GM21737 (cell line): Measurements from ENCODE around the gene APBB3.
A peak's percentile ranks its signal among the peaks of the same experiment; 100 is the strongest.

Experiments used
- ATAC-seq: cut with Tn5 transposase; IDR thresholded peaks from one replicate; pipeline ENCODE4 v1.9.1; 2021; ENCODE audit warnings: mild to moderate bottlenecking, moderate library complexity; ENCODE audit not compliant: unreplicated experiment

APBB3 gene

DNA sequence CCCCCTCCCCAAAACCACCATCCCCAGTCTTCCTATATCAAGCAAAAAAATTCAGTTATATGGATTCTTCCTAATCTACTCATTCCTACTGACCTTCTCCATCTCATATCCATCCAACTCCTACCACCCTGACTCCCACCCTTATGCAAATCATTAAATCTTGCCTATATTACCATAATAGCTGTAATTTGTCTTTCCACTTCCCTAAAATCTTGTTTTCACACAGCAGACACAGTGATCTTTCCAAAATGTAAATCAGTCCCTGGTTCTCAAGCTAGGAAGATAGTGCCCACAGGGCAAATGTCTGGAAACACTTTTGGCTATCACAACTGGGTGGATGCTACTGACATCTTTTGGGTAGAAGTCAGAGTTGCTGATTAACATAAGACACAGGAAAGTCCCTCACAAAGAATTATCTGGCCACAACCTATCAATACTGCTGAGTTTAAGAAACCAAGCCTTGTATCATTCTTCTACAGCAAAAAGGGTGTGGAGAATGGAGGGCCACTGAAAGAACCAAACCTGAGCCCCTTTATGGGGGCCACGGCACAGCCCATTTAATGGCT is 8.6 kb downstream of the APBB3 start:
- ATAC-seq: no peak

GRCh38 chr5:140554454-140554853 is 9.9 kb downstream of the APBB3 start:
- ATAC-seq: no peak

- no peak for ATAC-seq
Observed at GRCh38 chr5:140553657-140554056, 10.7 kb downstream of the APBB3 start.

GRCh38 chr5:140551872-140552271 is 12.5 kb downstream of the APBB3 start:
- ATAC-seq: no peak

GRCh38 chr5:140550147-140551079 is 14.0 kb downstream of the APBB3 start:
- ATAC-seq: no peak

DNA sequence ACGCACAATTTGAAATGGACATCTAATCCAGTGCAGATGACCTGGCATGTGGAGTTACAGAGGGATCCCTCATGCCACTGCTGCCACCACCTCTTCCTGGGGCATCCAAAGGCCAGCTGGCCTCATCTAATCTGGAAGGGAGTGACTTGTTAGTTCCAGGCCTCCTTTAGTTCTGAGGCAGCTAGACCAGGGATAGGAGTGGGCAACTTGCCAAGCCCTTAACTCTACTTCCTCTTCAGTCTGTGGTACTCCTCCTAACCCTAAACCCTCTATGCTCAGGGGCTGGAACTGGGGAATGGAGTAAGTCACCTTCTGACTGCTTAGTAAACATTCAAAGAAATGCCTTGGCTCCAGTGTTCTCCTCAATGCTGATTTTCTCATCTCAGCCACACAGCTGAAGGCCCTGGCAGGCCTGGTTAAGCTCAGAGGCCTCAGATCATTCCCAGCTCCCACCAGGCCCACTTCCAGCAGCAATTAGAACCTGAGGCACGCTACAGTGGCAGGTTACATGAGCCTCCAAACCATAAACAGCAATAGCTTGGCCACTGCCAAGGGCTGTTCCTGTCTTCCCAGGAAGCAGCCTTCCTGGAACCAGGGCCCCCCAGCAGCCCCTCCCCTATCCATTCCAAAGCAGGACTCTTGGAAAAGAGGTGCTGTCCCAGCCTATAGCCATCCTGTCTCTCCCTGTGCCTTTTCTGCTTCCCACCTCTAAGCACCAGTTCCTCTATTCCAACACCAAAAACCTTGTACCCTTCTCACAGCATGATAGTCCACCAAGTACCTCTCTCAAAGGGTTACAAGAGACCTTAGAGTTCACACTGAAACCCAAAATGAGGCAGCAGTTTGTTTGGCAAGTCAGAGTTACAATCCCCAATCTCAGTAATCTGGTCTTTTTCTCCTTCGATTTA is 14.9 kb downstream of the APBB3 start:
- no peak for ATAC-seq

DNA sequence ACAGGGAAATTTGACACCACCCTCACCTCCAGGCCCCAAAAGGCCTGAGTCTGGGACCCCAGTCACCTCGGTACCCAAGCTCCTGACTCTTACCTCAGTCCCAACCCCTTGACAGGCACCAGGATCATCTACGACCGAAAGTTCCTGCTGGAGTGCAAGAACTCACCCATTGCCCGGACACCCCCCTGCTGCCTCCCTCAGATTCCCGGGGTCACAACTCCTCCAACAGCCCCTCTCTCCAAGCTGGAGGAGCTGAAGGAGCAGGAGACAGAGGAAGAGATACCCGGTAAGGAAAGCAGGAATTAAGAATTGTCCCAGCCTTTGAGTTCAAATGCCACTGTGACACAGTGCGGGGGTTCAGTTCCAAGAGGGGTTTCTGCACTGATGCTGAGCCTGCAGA is 15.6 kb downstream of the APBB3 start:
- no peak for ATAC-seq

GRCh38 chr5:140548300-140548688 is 16.1 kb downstream of the APBB3 start:
- no peak for ATAC-seq

- peak; percentile 98 for ATAC-seq
Observed at GRCh38 chr5:140547508-140548299, 16.7 kb downstream of the APBB3 start, which contains the start of gene EIF4EBP3. EIF4EBP3 (plus strand) TSS chr5:140547662; CDS start chr5:140547738, 76 bp downstream.

- no peak for ATAC-seq
Observed at GRCh38 chr5:140546851-140547507, 17.4 kb downstream of the APBB3 start.

DNA sequence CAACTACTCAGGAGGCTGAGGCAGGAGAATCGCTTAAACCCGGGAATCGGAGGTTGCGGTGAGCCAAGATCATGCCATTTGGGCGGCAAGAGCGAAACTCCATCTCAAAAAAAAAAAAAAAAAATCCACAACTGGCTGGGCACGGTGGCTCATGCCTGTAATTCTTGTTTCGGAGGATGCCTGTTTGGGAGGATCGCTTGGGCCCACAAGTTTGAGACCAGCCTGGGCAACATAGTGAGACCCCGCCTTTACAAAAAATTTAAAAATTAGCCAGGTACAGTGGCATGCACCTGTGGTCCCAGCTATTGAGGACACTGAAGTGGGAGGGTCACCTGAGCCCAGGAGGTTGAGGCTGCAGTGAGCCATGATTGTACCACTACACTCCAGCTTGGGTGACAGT is 18.8 kb downstream of the APBB3 start:
- no peak for ATAC-seq

- ATAC-seq: no peak
Observed at GRCh38 chr5:140544986-140545385, 19.4 kb downstream of the APBB3 start.

DNA sequence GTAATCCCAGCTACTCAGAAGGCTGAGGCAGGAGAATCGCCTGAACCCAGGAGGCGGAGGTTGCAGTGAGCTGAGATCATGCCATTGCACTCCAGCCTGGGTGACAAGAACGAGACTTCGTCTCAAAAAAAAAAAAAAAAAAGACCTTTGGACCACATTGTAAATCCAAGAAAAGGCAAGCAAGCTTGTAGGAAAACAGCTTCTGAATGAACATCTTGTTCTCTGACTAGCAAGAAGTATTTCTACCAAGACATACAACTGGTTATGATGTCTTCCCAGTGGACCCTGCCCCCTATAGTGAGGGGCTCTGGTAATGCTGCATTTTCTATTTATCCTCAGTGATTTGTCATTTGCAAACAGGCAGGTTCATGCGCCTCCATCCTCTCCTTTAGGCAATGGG is 21.4 kb downstream of the APBB3 start:
- ATAC-seq: no peak

GRCh38 chr5:140540227-140540626 is 24.2 kb downstream of the APBB3 start:
- no peak for ATAC-seq

DNA sequence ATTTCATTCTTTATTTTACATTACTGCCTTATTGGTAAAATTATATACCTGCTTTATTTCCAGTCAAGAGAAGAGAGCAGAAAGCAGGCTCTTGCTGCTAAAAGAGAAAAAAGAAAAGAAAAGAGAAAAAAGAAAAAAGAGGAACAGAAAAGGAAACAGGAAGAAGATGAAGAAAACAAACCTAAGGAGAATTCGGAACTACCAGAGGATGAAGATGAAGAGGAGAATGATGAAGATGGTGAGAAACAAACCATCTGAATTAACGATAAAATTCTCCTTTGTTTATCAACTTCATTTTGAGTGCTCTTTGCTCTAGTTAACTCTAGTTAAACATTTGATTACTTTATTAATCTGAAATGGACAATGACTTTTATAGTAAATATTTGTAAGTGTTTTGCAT is 40.4 kb downstream of the APBB3 start:
- ATAC-seq: no peak

DNA sequence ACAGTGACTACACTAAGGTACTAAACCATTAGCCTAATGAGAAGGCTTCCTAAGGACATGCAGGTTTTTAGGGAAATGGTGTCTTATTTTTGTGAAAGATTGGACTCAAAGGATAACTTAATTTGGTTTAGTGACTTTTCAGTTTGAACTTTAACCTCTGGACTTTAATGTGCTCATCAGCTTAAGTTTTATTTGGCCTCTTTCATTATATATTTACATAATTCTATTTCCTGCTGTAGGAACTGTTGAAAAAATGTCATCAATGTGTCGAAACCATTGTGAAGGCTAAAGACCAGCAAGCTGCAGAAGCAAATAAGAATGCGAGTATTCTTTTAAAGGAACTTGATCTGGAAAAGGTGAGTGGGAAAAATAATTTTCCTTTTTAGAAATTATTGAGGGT is 51.3 kb downstream of the APBB3 start:
- ATAC-seq: no peak

- ATAC-seq: no peak
Observed at GRCh38 chr5:140509898-140510297, 54.5 kb downstream of the APBB3 start.
